ENCODE measurements around the gene ABCA3.

The ABCA3 gene

GRCh38 chr16:2233046-2233775, 107.3 kb downstream of the ABCA3 start:
- no peak for DNase-seq

- no peak for DNase-seq
These were observed 108.2 kb downstream of the ABCA3 start for GRCh38 chr16:2232094-2232990.

- no peak for DNase-seq
These were observed 109.3 kb downstream of the ABCA3 start for GRCh38 chr16:2231016-2231931.

DNA sequence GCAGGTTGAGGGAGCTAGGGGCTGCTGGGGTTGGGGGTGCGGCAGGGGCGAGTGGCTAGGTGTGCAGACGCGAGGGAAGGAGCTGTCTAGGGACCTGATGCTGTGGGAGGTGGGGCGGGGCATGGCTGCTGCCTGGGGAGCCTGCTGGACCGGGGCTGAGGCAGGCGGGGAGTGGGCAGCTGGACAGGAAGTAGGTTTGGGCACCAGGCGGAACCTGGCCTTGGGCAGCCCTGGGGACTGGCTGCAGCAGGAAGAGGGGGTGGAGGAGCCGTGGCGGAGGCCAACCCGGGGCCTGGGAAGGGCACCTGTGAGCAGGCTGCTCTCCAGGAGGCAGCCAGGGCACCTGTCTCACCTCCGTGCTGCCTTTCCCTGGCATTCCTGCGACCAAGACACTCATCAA, 110.2 kb downstream of the ABCA3 start:
- no peak for DNase-seq

- no peak for DNase-seq
These were observed 110.8 kb downstream of the ABCA3 start for GRCh38 chr16:2229632-2230250.

GRCh38 chr16:2229091-2229490, 111.4 kb downstream of the ABCA3 start:
- DNase-seq, result no peak

- DNase-seq, result no peak
These were observed 112.2 kb downstream of the ABCA3 start for GRCh38 chr16:2228161-2228824.

GRCh38 chr16:2226918-2227317, 113.6 kb downstream of the ABCA3 start:
- DNase-seq, result no peak

DNA sequence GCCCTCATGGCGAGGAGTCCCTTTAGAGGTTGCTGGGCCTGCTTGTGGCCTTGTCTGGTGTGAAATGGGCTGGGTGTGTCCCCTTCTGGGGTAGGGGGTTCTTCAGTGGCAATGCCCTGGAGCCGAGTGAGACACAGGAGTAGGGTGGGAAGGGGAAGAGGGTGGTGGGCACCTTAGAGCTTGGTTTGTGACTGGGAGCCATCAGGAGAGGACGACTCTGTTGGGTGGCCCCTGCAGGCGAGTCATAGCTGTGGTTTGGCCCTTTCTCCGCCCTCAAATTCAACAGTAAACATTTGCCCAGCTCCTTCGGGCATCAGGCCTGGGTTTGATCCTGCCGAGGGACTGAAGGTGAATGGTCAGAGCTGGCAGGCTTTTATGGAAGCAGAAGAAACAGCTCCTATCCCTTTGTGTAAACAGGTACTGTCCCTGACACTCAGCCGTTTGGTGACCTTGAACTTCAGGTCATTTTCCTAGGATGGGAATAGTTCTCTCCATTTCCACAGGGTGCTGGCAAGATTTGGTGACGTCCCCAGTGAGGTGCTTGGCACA, 114.2 kb downstream of the ABCA3 start:
- no peak for DNase-seq
